Measurements from ENCODE around the gene ENTR1. TPM values are rescaled to one million over a fixed set of nuclear protein-coding genes. Genes with fewer than 3 reads are reported as not detected.
A peak's percentile ranks its signal among the peaks of the same experiment; 100 is the strongest.

Gene ENTR1
- polyA plus RNA-seq, 5 donors, result 46.6 to 60.8 (median 52.5) TPM

- DNase-seq, result peak; percentile 88 to 89
Observed at GRCh38 chr9:136363106-136363948, 47.1 kb downstream of the ENTR1 start, which contains the start of gene DNLZ. DNLZ (minus strand) TSS chr9:136363744; CDS start chr9:136363714, 30 bp downstream.

- no peak for DNase-seq
Observed at GRCh38 chr9:136362450-136362784, 48.0 kb downstream of the ENTR1 start.

GRCh38 chr9:136361754-136362449, 48.5 kb downstream of the ENTR1 start:
- no peak for DNase-seq

- no peak for DNase-seq
Observed at GRCh38 chr9:136361047-136361753, 49.2 kb downstream of the ENTR1 start.

- no peak for DNase-seq
Observed at GRCh38 chr9:136359774-136360718, 50.4 kb downstream of the ENTR1 start.

- no peak for DNase-seq
Observed at GRCh38 chr9:136358888-136359287, 51.5 kb downstream of the ENTR1 start.

GRCh38 chr9:136358016-136358415, 52.4 kb downstream of the ENTR1 start:
- no peak for DNase-seq

GRCh38 chr9:136357202-136357725, 53.1 kb downstream of the ENTR1 start:
- no peak for DNase-seq

GRCh38 chr9:136355616-136356557, 54.5 kb downstream of the ENTR1 start:
- no peak for DNase-seq

GRCh38 chr9:136354592-136355085, 55.8 kb downstream of the ENTR1 start:
- no peak for DNase-seq

GRCh38 chr9:136353757-136354488, 56.5 kb downstream of the ENTR1 start:
- no peak for DNase-seq

- no peak for DNase-seq
Observed at GRCh38 chr9:136353088-136353487, 57.3 kb downstream of the ENTR1 start.

GRCh38 chr9:136352682-136353081, 57.7 kb downstream of the ENTR1 start:
- peak in 1 of 2 donors; percentile 60 for DNase-seq

Other genes with a start within 250 kb of the ENTR1 start
- gene LHX3, start 205.5 kb downstream of the ENTR1 start, polyA plus RNA-seq (ENCODE audit: insufficient read depth in 1 of 5, insufficient read length in 5 of 5, low replicate concordance in 1 of 5), result not detected
- 10 to 100 TPM in 4 of 5 donors, 1 to 10 TPM in 1; 9.1 to 12.5 (median 11.9) TPM for gene QSOX2, start 164.8 kb downstream of the ENTR1 start, polyA plus RNA-seq (ENCODE audit: insufficient read depth in 1 of 5, insufficient read length in 5 of 5, low replicate concordance in 1 of 5)
- 1 to 10 TPM in 4 of 5 donors, under 1 TPM in 1; 0.65 to 2.9 (median 1.8) TPM for gene CCDC187, start 106.5 kb downstream of the ENTR1 start, polyA plus RNA-seq (ENCODE audit: insufficient read depth in 1 of 5, insufficient read length in 5 of 5, low replicate concordance in 1 of 5)
- gene GPSM1, start 83.1 kb downstream of the ENTR1 start, polyA plus RNA-seq (ENCODE audit: insufficient read depth in 1 of 5, insufficient read length in 5 of 5, low replicate concordance in 1 of 5), result 10 to 100 TPM; 35.9 to 84.2 (median 56.6) TPM
- 10 to 100 TPM in 1 of 5 donors, 1 to 10 TPM in 4; 3.6 to 13.8 (median 5.8) TPM for gene DNLZ, start 46.9 kb downstream of the ENTR1 start, polyA plus RNA-seq (ENCODE audit: insufficient read depth in 1 of 5, insufficient read length in 5 of 5, low replicate concordance in 1 of 5)
- gene CARD9, start 36.9 kb downstream of the ENTR1 start, polyA plus RNA-seq (ENCODE audit: insufficient read depth in 1 of 5, insufficient read length in 5 of 5, low replicate concordance in 1 of 5), result 1 to 10 TPM in 3 of 5 donors, under 1 TPM in 2; 0.69 to 1.7 (median 1.0) TPM
- 10 to 100 TPM in 3 of 5 donors, 1 to 10 TPM in 2; 9.7 to 12.9 (median 11.6) TPM for gene SNAPC4, start 10.4 kb downstream of the ENTR1 start, polyA plus RNA-seq (ENCODE audit: insufficient read depth in 1 of 5, insufficient read length in 5 of 5, low replicate concordance in 1 of 5)
- 10 to 100 TPM; 42.6 to 55.4 (median 50.2) TPM for gene PMPCA, start within 50 bp of the ENTR1 start, polyA plus RNA-seq (ENCODE audit: insufficient read depth in 1 of 5, insufficient read length in 5 of 5, low replicate concordance in 1 of 5)
- gene INPP5E, start 29.2 kb upstream of the ENTR1 start, polyA plus RNA-seq (ENCODE audit: insufficient read depth in 1 of 5, insufficient read length in 5 of 5, low replicate concordance in 1 of 5), result 10 to 100 TPM in 4 of 5 donors, 1 to 10 TPM in 1; 9.5 to 19.7 (median 14.6) TPM
- 10 to 100 TPM; 42.9 to 65.9 (median 52.9) TPM for gene SEC16A, start 72.4 kb upstream of the ENTR1 start, polyA plus RNA-seq (ENCODE audit: insufficient read depth in 1 of 5, insufficient read length in 5 of 5, low replicate concordance in 1 of 5)
- 10 to 100 TPM; 15.9 to 37.5 (median 27.1) TPM for gene NOTCH1, start 135.4 kb upstream of the ENTR1 start, polyA plus RNA-seq (ENCODE audit: insufficient read depth in 1 of 5, insufficient read length in 5 of 5, low replicate concordance in 1 of 5)